CD4-positive, alpha-beta memory T cell (primary cell): Measurements from ENCODE around the gene TMEM272. TPM values are rescaled to one million over a fixed set of nuclear protein-coding genes. Genes with fewer than 3 reads are reported as not detected.

Source experiments
- CTCF ChIA-PET: fragments of 350-600 bp; sonication (Branson Sonifier 250); formaldehyde crosslinking; loops from one replicate; lab custom pipeline; 2021; ENCODE audit warnings: inconsistent platforms; ENCODE audit not compliant: partially characterized antibody; lab: Charles Lee
- POLR2A ChIA-PET: fragments of 350-600 bp; sonication (Branson Sonifier 250); formaldehyde crosslinking; loops from one replicate; lab custom pipeline; 2021; ENCODE audit not compliant: partially characterized antibody; lab: Charles Lee
- DNase-seq, 5 donors: peaks; one replicate each; pipeline versions ENCODE4 v3.0.0 to v3.0.0-alpha.2; 2020 to 2022; ENCODE audit warnings: mixed read lengths in 1 of 5
- H3K27ac ChIP-seq: one replicate; pipeline ENCODE4 v1.7.0; 2013; ENCODE audit warnings: low read depth, low read length
- H3K27me3 ChIP-seq: 2 replicates; pipeline ENCODE4 v1.7.0; 2013; ENCODE audit warnings: mild to moderate bottlenecking, low read length, moderate library complexity; ENCODE audit not compliant: insufficient read depth
- H3K36me3 ChIP-seq: 2 replicates; pipeline ENCODE4 v1.7.0; 2013; ENCODE audit warnings: mild to moderate bottlenecking, low read length, moderate library complexity; ENCODE audit not compliant: insufficient read depth
- H3K4me1 ChIP-seq: 2 replicates; pipeline ENCODE4 v1.7.0; 2013; ENCODE audit warnings: mild to moderate bottlenecking, low read length, moderate library complexity; ENCODE audit not compliant: insufficient read depth
- H3K4me3 ChIP-seq, 2 donors: one replicate each; pipeline ENCODE4 v1.7.0; 2013; ENCODE audit warnings: low read length in 2 of 2, mild to moderate bottlenecking in 1 of 2
- H3K9me3 ChIP-seq, 2 donors: one replicate each; pipeline ENCODE4 v1.7.0; 2013; ENCODE audit warnings: low read length in 2 of 2, control low read depth in 1 of 2; ENCODE audit not compliant: control insufficient read depth in 1 of 2
- H3K27ac Mint-ChIP-seq, 7 donors: one replicate each; pipeline ENCODE4 v1.8.0; 2020 to 2021; ENCODE audit warnings: mixed read lengths in 7 of 7, mild to moderate bottlenecking in 6 of 7, inconsistent platforms in 3 of 7, moderate library complexity in 3 of 7
- H3K27me3 Mint-ChIP-seq, 2 donors: one replicate each; pipeline ENCODE4 v1.8.0; 2020 to 2021; ENCODE audit warnings: mixed read lengths in 2 of 2
- H3K36me3 Mint-ChIP-seq, 2 donors: one replicate each; pipeline ENCODE4 v1.8.0; 2020 to 2021; ENCODE audit warnings: mixed read lengths in 2 of 2, inconsistent platforms in 1 of 2, mild to moderate bottlenecking in 1 of 2
- H3K4me1 Mint-ChIP-seq, 4 donors: one replicate each; pipeline ENCODE4 v1.8.0; 2020 to 2021; ENCODE audit warnings: mixed read lengths in 4 of 4, mild to moderate bottlenecking in 1 of 4
- H3K4me3 Mint-ChIP-seq, 8 donors: one replicate each; pipeline ENCODE4 v1.8.0; 2020 to 2021; ENCODE audit warnings: mixed read lengths in 8 of 8, mild to moderate bottlenecking in 7 of 8, moderate library complexity in 6 of 8, inconsistent platforms in 3 of 8
- H3K9me3 Mint-ChIP-seq, 8 donors: one replicate each; pipeline ENCODE4 v1.8.0; 2020 to 2021; ENCODE audit warnings: mixed read lengths in 8 of 8, mild to moderate bottlenecking in 5 of 8, inconsistent platforms in 3 of 8, moderate library complexity in 1 of 8
- intact Hi-C: fragments of 100-400 bp; cut with micrococcal nuclease; formaldehyde crosslinking; loops from one replicate; pipeline ENCODE4 v1.15.1; 2023
- polyA plus RNA-seq, 2 donors: library from polyadenylated mRNA; unstranded; fragments of 300-500 nt; fragmentation: Illumina TruSeq; gene quantifications; one replicate each; pipeline ENCODE4 v1.2.3, GENCODE V29; 2021
- total RNA-seq, 2 experiments: library from RNA; stranded (reverse); gene quantifications; one replicate each; pipeline ENCODE4 v1.2.3, GENCODE V29; 2021

The TMEM272 gene
- total and polyA plus RNA-seq, 4 experiments from 2014 or later: 0.41 to 9.0 (median 7.9) TPM; not detected in 1

- Histone ChIP-seq H3K36me3 (peaks cover 11% of the 10 kb centered on the region), H3K27ac (no peak overlapping the region), H3K27me3 (no peaks in the 10 kb centered on the region), H3K4me3 (no peak overlapping the region), H3K4me1 (peaks cover 74% of the 10 kb centered on the region), H3K9me3 (no peaks in the 10 kb centered on the region)
- ChIA-PET POLR2A (interaction anchor here (3.0 to 5.9 kb wide), 5 partner anchors 9 to 364 kb away, joined by 17 to 86 read pairs (median 32); partner anchors contain the start of gene INTS6), CTCF (interaction anchor here (1.2 to 5.3 kb wide), 8 partner anchors 10 to 311 kb away, joined by 4 to 442 read pairs (median 52); partner anchors contain the start of genes NEK5 and TMEM272)
- H3K4me3 Mint-ChIP-seq: peak overlapping the region in 3 of 8 donors; percentile 36 to 58 (median 47)
- H3K27me3 Mint-ChIP-seq: no peaks in the 10 kb centered on the region
- H3K27ac Mint-ChIP-seq: peak overlapping the region; percentile 72 to 93 (median 81)
- DNase-seq: no peak
- H3K9me3 Mint-ChIP-seq: no peaks in the 10 kb centered on the region
- intact Hi-C loops: no loop called here
- peaks cover 59 to 97% (median 76%) of the 10 kb centered on the region in 4 donors for H3K4me1 Mint-ChIP-seq
- peaks cover 15 to 36% of the 10 kb centered on the region in 2 donors for H3K36me3 Mint-ChIP-seq
Measured at GRCh38 chr13:51816604-51817249, 28.2 kb downstream of the TMEM272 start.

- Histone ChIP-seq H3K36me3 (peaks cover 11% of the 10 kb centered on the region), H3K27me3 (no peaks in the 10 kb centered on the region), H3K4me3 (no peak overlapping the region), H3K9me3 (no peaks in the 10 kb centered on the region), H3K4me1 (peaks cover 69% of the 10 kb centered on the region), H3K27ac (peak overlapping the region; percentile 43)
- Mint-ChIP-seq H3K36me3 (peaks cover 18 to 40% of the 10 kb centered on the region in 2 donors), H3K27me3 (no peaks in the 10 kb centered on the region), H3K4me1 (peaks cover 55 to 93% (median 73%) of the 10 kb centered on the region in 4 donors), H3K4me3 (peak overlapping the region in 1 of 8 donors; percentile 76), H3K9me3 (no peaks in the 10 kb centered on the region), H3K27ac (peak overlapping the region in 5 of 7 donors; percentile 83 to 97 (median 90))
- POLR2A ChIA-PET: interaction anchor here (0.7 to 5.9 kb wide), 8 partner anchors 10 to 379 kb away, joined by 3 to 86 read pairs (median 20); partner anchors contain the start of gene INTS6
- intact Hi-C loops: loop anchor here (1.0 kb wide), 4 partner anchors 9 to 311 kb away; partner anchors contain the start of gene DHRS12
- CTCF ChIA-PET: interaction anchor here (0.7 to 5.3 kb wide), 26 partner anchors 10 to 529 kb away, joined by 3 to 442 read pairs (median 4); partner anchors contain the start of genes NEK5 and TMEM272
- no peak for DNase-seq
Measured at GRCh38 chr13:51815848-51816247, 29.1 kb downstream of the TMEM272 start.

- no peaks in the 10 kb centered on the region for H3K27me3 Mint-ChIP-seq
- Histone ChIP-seq H3K4me3 (peak overlapping the region in 1 of 2 donors; percentile 12), H3K27ac (peak overlapping the region; percentile 43), H3K9me3 (no peaks in the 10 kb centered on the region), H3K36me3 (peaks cover 11% of the 10 kb centered on the region), H3K4me1 (peaks cover 62% of the 10 kb centered on the region), H3K27me3 (no peaks in the 10 kb centered on the region)
- intact Hi-C loops: loop anchor here (1.0 kb wide), 4 partner anchors 10 to 312 kb away; partner anchors contain the start of gene DHRS12
- peak overlapping the region; percentile 52 to 83 (median 70) for H3K4me3 Mint-ChIP-seq
- DNase-seq: peak; percentile 74 to 79 (median 77)
- CTCF ChIA-PET: interaction anchor here (0.6 to 5.3 kb wide), 31 partner anchors 9 to 666 kb away, joined by 3 to 442 read pairs (median 4); partner anchors contain the start of genes NEK5 and TMEM272
- H3K27ac Mint-ChIP-seq: peak overlapping the region; percentile 78 to 97 (median 90)
- peaks cover 47 to 85% (median 64%) of the 10 kb centered on the region in 4 donors for H3K4me1 Mint-ChIP-seq
- H3K36me3 Mint-ChIP-seq: peaks cover 18 to 39% of the 10 kb centered on the region in 2 donors
- POLR2A ChIA-PET: interaction anchor here (0.7 to 5.9 kb wide), 8 partner anchors 10 to 380 kb away, joined by 3 to 86 read pairs (median 20); partner anchors contain the start of gene INTS6
- H3K9me3 Mint-ChIP-seq: no peaks in the 10 kb centered on the region
Measured at GRCh38 chr13:51814825-51815650, 29.9 kb downstream of the TMEM272 start.

GRCh38 chr13:51814071-51814470, 30.9 kb downstream of the TMEM272 start:
- intact Hi-C loops: no loop called here
- DNase-seq: no peak
- CTCF ChIA-PET: interaction anchor here (0.7 to 5.3 kb wide), 15 partner anchors 8 to 388 kb away, joined by 3 to 442 read pairs (median 7); partner anchors contain the start of genes NEK5 and TMEM272
- no peak overlapping the region for H3K4me3 Mint-ChIP-seq
- peaks cover 25 to 45% of the 10 kb centered on the region in 2 donors for H3K36me3 Mint-ChIP-seq
- H3K9me3 Mint-ChIP-seq: no peaks in the 10 kb centered on the region
- peaks cover 37 to 75% (median 57%) of the 10 kb centered on the region in 4 donors for H3K4me1 Mint-ChIP-seq
- Histone ChIP-seq H3K36me3 (peaks cover 19% of the 10 kb centered on the region), H3K27me3 (no peaks in the 10 kb centered on the region), H3K4me3 (no peak overlapping the region), H3K4me1 (peaks cover 52% of the 10 kb centered on the region), H3K9me3 (no peaks in the 10 kb centered on the region), H3K27ac (no peak overlapping the region)
- POLR2A ChIA-PET: interaction anchor here (3.0 to 5.9 kb wide), 5 partner anchors 9 to 362 kb away, joined by 17 to 86 read pairs (median 32); partner anchors contain the start of gene INTS6
- H3K27me3 Mint-ChIP-seq: no peaks in the 10 kb centered on the region
- H3K27ac Mint-ChIP-seq: peak overlapping the region in 3 of 7 donors; percentile 19 to 85 (median 81)

- Histone ChIP-seq H3K9me3 (no peaks in the 10 kb centered on the region), H3K4me3 (no peak overlapping the region), H3K27ac (no peak overlapping the region), H3K36me3 (peaks cover 19% of the 10 kb centered on the region), H3K27me3 (no peaks in the 10 kb centered on the region), H3K4me1 (peaks cover 36% of the 10 kb centered on the region)
- Mint-ChIP-seq H3K27me3 (no peaks in the 10 kb centered on the region), H3K36me3 (peaks cover 32 to 47% of the 10 kb centered on the region in 2 donors), H3K4me1 (peaks cover 29 to 62% (median 44%) of the 10 kb centered on the region in 4 donors), H3K9me3 (no peaks in the 10 kb centered on the region), H3K4me3 (no peak overlapping the region), H3K27ac (peak overlapping the region in 5 of 7 donors; percentile 36 to 84 (median 57))
- ChIA-PET POLR2A (interaction anchor here (1.2 to 5.9 kb wide), 4 partner anchors 9 to 360 kb away, joined by 3 to 86 read pairs (median 46); partner anchors contain the start of gene INTS6), CTCF (interaction anchor here (1.2 to 5.3 kb wide), 5 partner anchors 12 to 316 kb away, joined by 3 to 442 read pairs (median 71); partner anchors contain the start of genes NEK5 and TMEM272)
- intact Hi-C loops: no loop called here
- no peak for DNase-seq
Measured at GRCh38 chr13:51811920-51812451, 33.0 kb downstream of the TMEM272 start.

GRCh38 chr13:51811046-51811445, 33.9 kb downstream of the TMEM272 start:
- Mint-ChIP-seq H3K4me3 (no peak overlapping the region), H3K27ac (peak overlapping the region in 3 of 7 donors; percentile 36 to 82 (median 57)), H3K36me3 (peaks cover 26 to 45% of the 10 kb centered on the region in 2 donors), H3K4me1 (peaks cover 27 to 61% (median 42%) of the 10 kb centered on the region in 4 donors), H3K27me3 (no peaks in the 10 kb centered on the region), H3K9me3 (no peaks in the 10 kb centered on the region)
- H3K4me1 ChIP-seq: peaks cover 33% of the 10 kb centered on the region
- intact Hi-C loops: no loop called here
- no peaks in the 10 kb centered on the region for H3K27me3 ChIP-seq
- peaks cover 19% of the 10 kb centered on the region for H3K36me3 ChIP-seq
- ChIA-PET POLR2A (interaction anchor here (5.9 to 14.5 kb wide), 2 partner anchors 13 to 359 kb away, joined by 32 to 288 read pairs; partner anchors contain the start of gene INTS6), CTCF (interaction anchor here (1.0 to 2.3 kb wide), 4 partner anchors 12 to 34 kb away, joined by 3 to 32 read pairs (median 3); partner anchors contain the start of gene TMEM272)
- H3K4me3 ChIP-seq: no peak overlapping the region
- no peak for DNase-seq
- H3K27ac ChIP-seq: no peak overlapping the region
- H3K9me3 ChIP-seq: no peaks in the 10 kb centered on the region
